ENCODE measurements around the gene RFX3. TPM values are rescaled to one million over a fixed set of nuclear protein-coding genes. Genes with fewer than 3 reads are reported as not detected.

RFX3 gene
- total RNA-seq, 1 donor from 2014 or later: 18.5 TPM

GRCh38 chr9:3475300-3476020 is 50.3 kb downstream of the RFX3 start:
- Mint-ChIP-seq H3K27ac (ENCODE audit: unreplicated experiment) (no peak overlapping the region), H3K36me3 (ENCODE audit: low read depth, unreplicated experiment) (no peaks in the 10 kb centered on the region), H3K27me3 (ENCODE audit: unreplicated experiment) (no peaks in the 10 kb centered on the region), H3K9me3 (ENCODE audit: unreplicated experiment) (no peaks in the 10 kb centered on the region), H3K4me3 (ENCODE audit: unreplicated experiment) (no peak overlapping the region), H3K4me1 (ENCODE audit: unreplicated experiment) (peaks cover 12% of the 10 kb centered on the region)
- no peak for DNase-seq (ENCODE audit: low spot score)
- no peak for TF ChIP-seq CTCF (IDR thresholded peaks at IDR 0.05; ENCODE audit: unreplicated experiment)

GRCh38 chr9:3474821-3475220 is 51.0 kb downstream of the RFX3 start:
- no peak overlapping the region for H3K27ac Mint-ChIP-seq (ENCODE audit: unreplicated experiment)
- H3K27me3 Mint-ChIP-seq (ENCODE audit: unreplicated experiment): no peaks in the 10 kb centered on the region
- H3K4me1 Mint-ChIP-seq (ENCODE audit: unreplicated experiment): peaks cover 12% of the 10 kb centered on the region
- no peak for DNase-seq (ENCODE audit: low spot score)
- no peaks in the 10 kb centered on the region for H3K36me3 Mint-ChIP-seq (ENCODE audit: low read depth, unreplicated experiment)
- H3K9me3 Mint-ChIP-seq (ENCODE audit: unreplicated experiment): no peaks in the 10 kb centered on the region
- no peak for TF ChIP-seq CTCF (IDR thresholded peaks at IDR 0.05; ENCODE audit: unreplicated experiment)
- no peak overlapping the region for H3K4me3 Mint-ChIP-seq (ENCODE audit: unreplicated experiment)

- peaks cover 4% of the 10 kb centered on the region for H3K4me1 Mint-ChIP-seq (ENCODE audit: unreplicated experiment)
- H3K27me3 Mint-ChIP-seq (ENCODE audit: unreplicated experiment): no peaks in the 10 kb centered on the region
- DNase-seq (ENCODE audit: low spot score): no peak
- TF ChIP-seq CTCF (IDR thresholded peaks at IDR 0.05; ENCODE audit: unreplicated experiment): no peak
- no peak overlapping the region for H3K27ac Mint-ChIP-seq (ENCODE audit: unreplicated experiment)
- H3K36me3 Mint-ChIP-seq (ENCODE audit: low read depth, unreplicated experiment): no peaks in the 10 kb centered on the region
- H3K4me3 Mint-ChIP-seq (ENCODE audit: unreplicated experiment): no peak overlapping the region
- H3K9me3 Mint-ChIP-seq (ENCODE audit: unreplicated experiment): no peaks in the 10 kb centered on the region
Measured at GRCh38 chr9:3473405-3473804, 52.4 kb downstream of the RFX3 start.

- Mint-ChIP-seq H3K27ac (ENCODE audit: unreplicated experiment) (no peak overlapping the region), H3K36me3 (ENCODE audit: low read depth, unreplicated experiment) (no peaks in the 10 kb centered on the region), H3K4me1 (ENCODE audit: unreplicated experiment) (no peaks in the 10 kb centered on the region), H3K27me3 (ENCODE audit: unreplicated experiment) (no peaks in the 10 kb centered on the region), H3K9me3 (ENCODE audit: unreplicated experiment) (no peaks in the 10 kb centered on the region), H3K4me3 (ENCODE audit: unreplicated experiment) (no peak overlapping the region)
- no peak for DNase-seq (ENCODE audit: low spot score)
- TF ChIP-seq CTCF (IDR thresholded peaks at IDR 0.05; ENCODE audit: unreplicated experiment): no peak
Measured at GRCh38 chr9:3471883-3472282, 53.9 kb downstream of the RFX3 start.

GRCh38 chr9:3468421-3469205 is 57.2 kb downstream of the RFX3 start:
- no peak overlapping the region for H3K4me3 Mint-ChIP-seq (ENCODE audit: unreplicated experiment)
- H3K36me3 Mint-ChIP-seq (ENCODE audit: low read depth, unreplicated experiment): no peaks in the 10 kb centered on the region
- no peaks in the 10 kb centered on the region for H3K4me1 Mint-ChIP-seq (ENCODE audit: unreplicated experiment)
- DNase-seq (ENCODE audit: low spot score): no peak
- no peak for TF ChIP-seq CTCF (IDR thresholded peaks at IDR 0.05; ENCODE audit: unreplicated experiment)
- H3K9me3 Mint-ChIP-seq (ENCODE audit: unreplicated experiment): no peaks in the 10 kb centered on the region
- H3K27me3 Mint-ChIP-seq (ENCODE audit: unreplicated experiment): no peaks in the 10 kb centered on the region
- H3K27ac Mint-ChIP-seq (ENCODE audit: unreplicated experiment): no peak overlapping the region
